Spleen (tissue), 11 donors: Measurements from ENCODE around the gene DNAAF5. TPM values are rescaled to one million over a fixed set of nuclear protein-coding genes. Genes with fewer than 3 reads are reported as not detected.

Experiments
- DNase-seq: peaks from one replicate; pipeline ENCODE4 v3.0.0-alpha.2; 2020
- H3K27ac ChIP-seq, 8 donors: fragments of 200-600 bp; sonication (generic) in 7 of 8; 1 replicate in 4 of 8; 2 replicates in 4 of 8; pipeline versions ENCODE4 v1.5.0 to v1.8.0; 2016 to 2021; ENCODE audit warnings: inconsistent platforms in 4 of 8, mild to moderate bottlenecking in 4 of 8, moderate library complexity in 1 of 8
- H3K27me3 ChIP-seq, 7 donors: fragments of 200-600 bp; sonication (generic) in 6 of 7; replicated peaks in 1 of 7; 1 replicate in 4 of 7; 2 replicates in 3 of 7; pipeline versions ENCODE4 v1.5.0 to v1.8.0; 2016 to 2021; ENCODE audit warnings: inconsistent platforms in 3 of 7, mild to moderate bottlenecking in 1 of 7
- H3K36me3 ChIP-seq, 6 donors: fragments of 200-600 bp; sonication (generic) in 5 of 6; 1 replicate in 4 of 6; 2 replicates in 2 of 6; pipeline versions ENCODE4 v1.5.0 to v1.8.0; 2016 to 2021; ENCODE audit warnings: inconsistent platforms in 2 of 6
- H3K4me1 ChIP-seq, 6 donors: fragments of 200-600 bp; sonication (generic) in 5 of 6; 1 replicate in 3 of 6; 2 replicates in 3 of 6; pipeline versions ENCODE4 v1.5.0 to v1.8.0; 2016 to 2021; ENCODE audit warnings: inconsistent platforms in 3 of 6
- H3K4me3 ChIP-seq, 8 donors: fragments of 200-600 bp; sonication (generic) in 7 of 8; 1 replicate in 4 of 8; 2 replicates in 4 of 8; pipeline versions ENCODE4 v1.5.0 to v1.8.0; 2016 to 2021; ENCODE audit warnings: inconsistent platforms in 4 of 8, mild to moderate bottlenecking in 4 of 8, moderate library complexity in 2 of 8
- H3K9me3 ChIP-seq, 8 donors: fragments of 200-600 bp; sonication (generic) in 7 of 8; 1 replicate in 4 of 8; 2 replicates in 4 of 8; pipeline versions ENCODE4 v1.5.0 to v1.8.0; 2016 to 2021; ENCODE audit warnings: inconsistent platforms in 4 of 8
- CTCF ChIP-seq, 11 experiments: fragments of 200-600 bp in 7 of 11; fragments of 450-650 bp in 4 of 11; sonication (generic) in 4 of 11; IDR thresholded peaks in 8 of 11; conservative IDR thresholded peaks in 3 of 11; 1 replicate in 7 of 11; 2 replicates in 4 of 11; pipeline versions ENCODE4 v1.4.0 to v1.8.0; 2016 to 2021; ENCODE audit warnings: antibody characterized with exemption in 11 of 11, inconsistent platforms in 4 of 11, mild to moderate bottlenecking in 1 of 11
- POLR2A ChIP-seq, 3 donors: fragments of 450-650 bp; IDR thresholded peaks; one replicate each; pipeline ENCODE4 v1.5.1; 2017; ENCODE audit warnings: antibody characterized with exemption in 3 of 3, mild to moderate bottlenecking in 1 of 3
- POLR2AphosphoS5 ChIP-seq, 3 donors: sonication (generic); formaldehyde crosslinking; IDR thresholded peaks; one replicate each; pipeline ENCODE4 v1.5.1; 2017; ENCODE audit warnings: antibody characterized with exemption in 3 of 3
- WGBS, 5 donors: extraction: QIAGEN DNeasy Blood & Tissue Kit in 3 of 5; methylation state at CpG; one replicate each; pipeline versions ENCODE4 v1.1.5 to v1.1.7; 2013 to 2018; 5-methylcytosine and 5-hydroxymethylcytosine counted together
- intact Hi-C: fragments of 100-400 bp; cut with DNase I; formaldehyde crosslinking; loops from one replicate; pipeline ENCODE4 v1.15.0; 2023; ENCODE audit warnings: low total_unique reads
- polyA plus RNA-seq, 3 donors: library from polyadenylated mRNA; stranded (reverse); fragments of 200-250 nt; gene quantifications; one replicate each; pipeline ENCODE4 v1.2.1, GENCODE V29; 2013
- total RNA-seq, 7 donors: library from RNA; depleted of rRNA in 3 of 7; stranded (reverse); fragments of >200 nt in 3 of 7; fragmentation: NEBNext Ultra II Directional in 4 of 7; extraction: Animal tissue kit (Norgen Biotek cat#: 25700) in 4 of 7; gene quantifications; one replicate each; pipeline versions ENCODE4 v1.1.0 to v1.2.1, GENCODE V29; 2016 to 2021
- donor health status: healthy with polysubstance abuse.
- donor health status: DM: no; HTN: no; CAD: no; lungs with moderate emphysema.
- donor health status: DM: no; HTN: no; CAD: no.
- donor health status: Bipolar disorder and iron deficiency.
- donor health status: healthy.
- donor health status: DM: no; HTN: no; CAD: no.
- donor health status: DM: yes; HTN: yes; CAD: no.

Gene DNAAF5
- total and polyA plus RNA-seq, 10 donors, result 7.5 to 22.4 (median 18.1) TPM

- intact Hi-C loops, result no loop called here
- no peaks in the 10 kb centered on the region for H3K27me3 ChIP-seq
- H3K9me3 ChIP-seq, result peaks cover 0 to 43% (median 20%) of the 10 kb centered on the region in 8 donors
- DNase-seq, result peak; percentile 36
- WGBS, 5 donors, result 86 to 93% (median 90%) methylated on average over 13 of the region's 13 CpGs
- no peak overlapping the region for H3K27ac ChIP-seq
- TF ChIP-seq POLR2A (IDR thresholded peaks at IDR 0.05) (no peak), POLR2AphosphoS5 (IDR thresholded peaks at IDR 0.05) (no peak), CTCF (IDR thresholded peaks at IDR 0.05 in 8 of 11, conservative IDR thresholded peaks at IDR 0.05 in 3 of 11) (no peak)
- H3K36me3 ChIP-seq, result peaks cover 0 to 51% (median 16%) of the 10 kb centered on the region in 6 donors
- no peaks in the 10 kb centered on the region for H3K4me1 ChIP-seq
- no peak overlapping the region for H3K4me3 ChIP-seq
Measured at GRCh38 chr7:681551-682307, 44.8 kb upstream of the DNAAF5 start.

- H3K27me3 ChIP-seq, result no peaks in the 10 kb centered on the region
- no peak overlapping the region for H3K4me3 ChIP-seq
- H3K9me3 ChIP-seq, result peaks cover 0 to 54% (median 31%) of the 10 kb centered on the region in 8 donors
- DNase-seq, result peak; percentile 58
- H3K36me3 ChIP-seq, result peaks cover 0 to 40% (median 11%) of the 10 kb centered on the region in 6 donors
- no peaks in the 10 kb centered on the region for H3K4me1 ChIP-seq
- no peak overlapping the region for H3K27ac ChIP-seq
- TF ChIP-seq POLR2A (IDR thresholded peaks at IDR 0.05), result no peak
- TF ChIP-seq POLR2AphosphoS5 (IDR thresholded peaks at IDR 0.05), result no peak
- no peak for TF ChIP-seq CTCF (IDR thresholded peaks at IDR 0.05 in 8 of 11, conservative IDR thresholded peaks at IDR 0.05 in 3 of 11)
- intact Hi-C loops, result no loop called here
- WGBS, 5 donors, result 94 to 96% (median 96%) methylated on average over 10 to 11 of the region's 11 CpGs
Measured at GRCh38 chr7:682810-683209, 43.7 kb upstream of the DNAAF5 start.

- H3K9me3 ChIP-seq, result peaks cover 2 to 62% (median 40%) of the 10 kb centered on the region in 8 donors
- H3K27ac ChIP-seq, result no peak overlapping the region
- intact Hi-C loops, result no loop called here
- no peaks in the 10 kb centered on the region for H3K27me3 ChIP-seq
- no peak overlapping the region for H3K4me3 ChIP-seq
- peak; percentile 45 for DNase-seq
- H3K4me1 ChIP-seq, result no peaks in the 10 kb centered on the region
- 93 to 98% (median 96%) methylated on average over 8 to 19 of the region's 19 CpGs for WGBS, 5 donors
- H3K36me3 ChIP-seq, result peaks cover 0 to 38% (median 11%) of the 10 kb centered on the region in 6 donors
- no peak for TF ChIP-seq POLR2AphosphoS5 (IDR thresholded peaks at IDR 0.05)
- TF ChIP-seq POLR2A (IDR thresholded peaks at IDR 0.05), result no peak
- no peak for TF ChIP-seq CTCF (IDR thresholded peaks at IDR 0.05 in 8 of 11, conservative IDR thresholded peaks at IDR 0.05 in 3 of 11)
Measured at GRCh38 chr7:683526-684205, 42.8 kb upstream of the DNAAF5 start.

GRCh38 chr7:684416-684815 is 42.1 kb upstream of the DNAAF5 start:
- 91 to 99% (median 96%) methylated on average over 9 of the region's 9 CpGs for WGBS, 5 donors
- H3K36me3 ChIP-seq, result peaks cover 0 to 38% (median 6%) of the 10 kb centered on the region in 6 donors
- no peak overlapping the region for H3K27ac ChIP-seq
- H3K4me1 ChIP-seq, result no peaks in the 10 kb centered on the region
- TF ChIP-seq POLR2A (IDR thresholded peaks at IDR 0.05) (no peak), CTCF (IDR thresholded peaks at IDR 0.05 in 8 of 11, conservative IDR thresholded peaks at IDR 0.05 in 3 of 11) (no peak), POLR2AphosphoS5 (IDR thresholded peaks at IDR 0.05) (no peak)
- DNase-seq, result peak; percentile 55
- H3K27me3 ChIP-seq, result no peaks in the 10 kb centered on the region
- intact Hi-C loops, result no loop called here
- H3K9me3 ChIP-seq, result peaks cover 3 to 70% (median 47%) of the 10 kb centered on the region in 8 donors
- H3K4me3 ChIP-seq, result no peak overlapping the region
